Endodermal cell (in vitro differentiated cells): ENCODE measurements around the gene LEKR1. TPM values are rescaled to one million over a fixed set of nuclear protein-coding genes. Genes with fewer than 3 reads are reported as not detected.

Experiments
- DNase-seq: peaks from one replicate; pipeline ENCODE4 v3.0.0-alpha.2; 2017
- H3K27ac ChIP-seq: 2 replicates; pipeline ENCODE4 v1.5.1; 2013; ENCODE audit warnings: mild to moderate bottlenecking, low read depth, low read length, moderate library complexity
- H3K27me3 ChIP-seq: 2 replicates; pipeline ENCODE4 v1.6.1; 2013; ENCODE audit warnings: mild to moderate bottlenecking, low read length, moderate library complexity; ENCODE audit not compliant: insufficient read depth, control insufficient read depth, poor library complexity, severe bottlenecking
- H3K36me3 ChIP-seq: 2 replicates; pipeline ENCODE4 v1.7.0; 2013; ENCODE audit warnings: mild to moderate bottlenecking, low read length, moderate library complexity; ENCODE audit not compliant: control insufficient read depth, insufficient read depth
- H3K4me1 ChIP-seq: one replicate; pipeline ENCODE4 v1.7.0; 2013; ENCODE audit warnings: low read length; ENCODE audit not compliant: control insufficient read depth, insufficient read depth
- H3K4me3 ChIP-seq: 2 replicates; pipeline ENCODE4 v1.5.1; 2013; ENCODE audit warnings: mild to moderate bottlenecking, low read length, moderate library complexity
- H3K9ac ChIP-seq: 2 replicates; pipeline ENCODE4 v1.6.1; 2013; ENCODE audit warnings: mild to moderate bottlenecking, low read length, moderate library complexity; ENCODE audit not compliant: poor library complexity, severe bottlenecking; ENCODE audit errors: extremely low read depth
- H3K9me3 ChIP-seq: 2 replicates; pipeline ENCODE4 v1.6.1; 2013; ENCODE audit warnings: mild to moderate bottlenecking, low read length, moderate library complexity; ENCODE audit not compliant: control insufficient read depth
- H3K27ac Mint-ChIP-seq: 2 replicates; pipeline ENCODE4 v1.8.0; 2020; ENCODE audit warnings: mixed read lengths
- H3K27me3 Mint-ChIP-seq: 2 replicates; pipeline ENCODE4 v1.8.0; 2021; ENCODE audit warnings: mild to moderate bottlenecking, mixed read lengths; ENCODE audit not compliant: insufficient read depth
- H3K36me3 Mint-ChIP-seq: 2 replicates; pipeline ENCODE4 v1.8.0; 2020; ENCODE audit warnings: low read depth, mixed read lengths
- H3K4me1 Mint-ChIP-seq: 2 replicates; pipeline ENCODE4 v1.8.0; 2020; ENCODE audit warnings: mixed read lengths
- H3K4me3 Mint-ChIP-seq: 2 replicates; pipeline ENCODE4 v1.8.0; 2020; ENCODE audit warnings: mild to moderate bottlenecking, moderate library complexity, mixed read lengths
- H3K9me3 Mint-ChIP-seq: 2 replicates; pipeline ENCODE4 v1.8.0; 2020; ENCODE audit warnings: mild to moderate bottlenecking, mixed read lengths
- CTCF ChIP-seq: fragments of 200-600 bp; sonication (generic); conservative IDR thresholded peaks from 2 replicates; pipeline ENCODE4 v1.5.0; 2021; ENCODE audit warnings: antibody characterized with exemption, mild to moderate bottlenecking
- WGBS, 2 experiments: methylation state at CpG; one replicate each; pipeline versions ENCODE4 v1.1.5 to v1.1.7; 2013; ENCODE audit warnings: missing lambda C conversion rate in 2 of 2, mixed read lengths in 1 of 2; ENCODE audit not compliant: insufficient coverage in 1 of 2, insufficient read length in 1 of 2; 5-methylcytosine and 5-hydroxymethylcytosine counted together
- total RNA-seq, 2 donors: library from RNA; stranded (reverse); fragmentation: NEBNext Ultra II Directional in 1 of 2; extraction: Animal tissue kit (Norgen Biotek cat#: 25700) in 1 of 2; gene quantifications; 2 replicates in 1 of 2; 3 replicates in 1 of 2; pipeline ENCODE4 v1.2.1, GENCODE V29; 2021

Gene LEKR1
- total RNA-seq, 2 donors from 2014 or later = 1.0 to 1.2 TPM

GRCh38 chr3:156847752-156848448 lies 21.7 kb downstream of the LEKR1 start:
- H3K4me3 ChIP-seq = no peak overlapping the region
- no peak for DNase-seq
- H3K9me3 Mint-ChIP-seq = no peaks in the 10 kb centered on the region
- no peaks in the 10 kb centered on the region for H3K36me3 ChIP-seq
- no peaks in the 10 kb centered on the region for H3K27me3 Mint-ChIP-seq
- no peaks in the 10 kb centered on the region for H3K4me1 Mint-ChIP-seq
- no peaks in the 10 kb centered on the region for H3K4me1 ChIP-seq
- no peaks in the 10 kb centered on the region for H3K9me3 ChIP-seq
- H3K27me3 ChIP-seq = no peaks in the 10 kb centered on the region
- H3K27ac Mint-ChIP-seq = no peak overlapping the region
- no peak overlapping the region for H3K9ac ChIP-seq
- no peak for TF ChIP-seq CTCF
- no peak overlapping the region for H3K4me3 Mint-ChIP-seq
- no peaks in the 10 kb centered on the region for H3K36me3 Mint-ChIP-seq
- no peak overlapping the region for H3K27ac ChIP-seq

- no peaks in the 10 kb centered on the region for H3K27me3 Mint-ChIP-seq
- no peak for TF ChIP-seq CTCF
- Histone ChIP-seq H3K4me3 (no peak overlapping the region), H3K9me3 (no peaks in the 10 kb centered on the region), H3K9ac (no peak overlapping the region), H3K36me3 (no peaks in the 10 kb centered on the region), H3K27me3 (no peaks in the 10 kb centered on the region), H3K27ac (no peak overlapping the region), H3K4me1 (no peaks in the 10 kb centered on the region)
- WGBS, 2 experiments = 90 to 94% methylated on average over 2 to 3 of the region's 4 CpGs
- H3K36me3 Mint-ChIP-seq = no peaks in the 10 kb centered on the region
- H3K4me3 Mint-ChIP-seq = no peak overlapping the region
- H3K27ac Mint-ChIP-seq = no peak overlapping the region
- no peak for DNase-seq
- no peaks in the 10 kb centered on the region for H3K9me3 Mint-ChIP-seq
- peaks cover 8% of the 10 kb centered on the region for H3K4me1 Mint-ChIP-seq
Observed at GRCh38 chr3:156859578-156859977, 33.4 kb downstream of the LEKR1 start.

GRCh38 chr3:156860873-156861272 lies 34.7 kb downstream of the LEKR1 start:
- no peaks in the 10 kb centered on the region for H3K4me1 ChIP-seq
- TF ChIP-seq CTCF = no peak
- H3K27me3 ChIP-seq = no peaks in the 10 kb centered on the region
- Mint-ChIP-seq H3K27me3 (no peaks in the 10 kb centered on the region), H3K4me1 (peaks cover 8% of the 10 kb centered on the region), H3K4me3 (no peak overlapping the region), H3K9me3 (no peaks in the 10 kb centered on the region), H3K27ac (no peak overlapping the region), H3K36me3 (no peaks in the 10 kb centered on the region)
- H3K36me3 ChIP-seq = no peaks in the 10 kb centered on the region
- no peak overlapping the region for H3K9ac ChIP-seq
- DNase-seq = no peak
- H3K4me3 ChIP-seq = no peak overlapping the region
- H3K9me3 ChIP-seq = no peaks in the 10 kb centered on the region
- no peak overlapping the region for H3K27ac ChIP-seq
